Peyer's patch (tissue), 4 donors: ENCODE measurements around the gene PRR3.

Source experiments
- POLR2A ChIP-seq, 2 donors: fragments of 450-650 bp; IDR thresholded peaks; one replicate each; pipeline ENCODE4 v1.5.1; 2017; ENCODE audit warnings: antibody characterized with exemption in 2 of 2, mild to moderate bottlenecking in 2 of 2, moderate library complexity in 2 of 2
- TF ChIP-seq, protein P1 (sequence below), 6 experiments: fragments of 450-650 bp in 4 of 6; fragments of 200-600 bp in 2 of 6; sonication (generic) in 1 of 6; IDR thresholded peaks; one replicate each; pipeline ENCODE4 v1.5.1; 2017 to 2019; ENCODE audit warnings: antibody characterized with exemption in 6 of 6, mild to moderate bottlenecking in 3 of 6, moderate library complexity in 1 of 6

DNA sequence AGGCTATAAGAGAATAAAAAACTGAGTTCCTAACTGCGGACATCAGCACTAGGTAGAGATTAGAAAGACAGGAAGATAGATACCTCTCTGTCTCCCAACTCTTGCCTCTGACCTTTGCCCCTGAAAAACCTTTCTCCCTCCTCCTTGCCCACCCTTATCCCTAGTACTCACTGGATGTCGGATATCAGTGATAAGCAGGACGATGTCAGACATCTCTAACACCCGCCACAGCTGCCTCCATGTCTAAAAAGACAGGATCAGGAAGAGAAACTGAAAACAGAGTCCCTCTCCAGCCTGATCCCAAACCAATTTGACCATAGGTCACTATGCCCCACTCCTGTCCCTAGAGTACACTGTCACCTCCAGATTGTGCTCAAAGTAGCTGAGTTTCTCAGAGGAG, 2.7 kb upstream of the PRR3 start:
- TF ChIP-seq, protein P1, sequence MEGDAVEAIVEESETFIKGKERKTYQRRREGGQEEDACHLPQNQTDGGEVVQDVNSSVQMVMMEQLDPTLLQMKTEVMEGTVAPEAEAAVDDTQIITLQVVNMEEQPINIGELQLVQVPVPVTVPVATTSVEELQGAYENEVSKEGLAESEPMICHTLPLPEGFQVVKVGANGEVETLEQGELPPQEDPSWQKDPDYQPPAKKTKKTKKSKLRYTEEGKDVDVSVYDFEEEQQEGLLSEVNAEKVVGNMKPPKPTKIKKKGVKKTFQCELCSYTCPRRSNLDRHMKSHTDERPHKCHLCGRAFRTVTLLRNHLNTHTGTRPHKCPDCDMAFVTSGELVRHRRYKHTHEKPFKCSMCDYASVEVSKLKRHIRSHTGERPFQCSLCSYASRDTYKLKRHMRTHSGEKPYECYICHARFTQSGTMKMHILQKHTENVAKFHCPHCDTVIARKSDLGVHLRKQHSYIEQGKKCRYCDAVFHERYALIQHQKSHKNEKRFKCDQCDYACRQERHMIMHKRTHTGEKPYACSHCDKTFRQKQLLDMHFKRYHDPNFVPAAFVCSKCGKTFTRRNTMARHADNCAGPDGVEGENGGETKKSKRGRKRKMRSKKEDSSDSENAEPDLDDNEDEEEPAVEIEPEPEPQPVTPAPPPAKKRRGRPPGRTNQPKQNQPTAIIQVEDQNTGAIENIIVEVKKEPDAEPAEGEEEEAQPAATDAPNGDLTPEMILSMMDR (IDR thresholded peaks at IDR 0.05): no peak
- TF ChIP-seq POLR2A (IDR thresholded peaks at IDR 0.05): no peak
